Measurements from ENCODE around the gene FAM234B. TPM values are rescaled to one million over a fixed set of nuclear protein-coding genes. Genes with fewer than 3 reads are reported as not detected.

Gene FAM234B
- total and polyA plus RNA-seq, 2 of the 8 experiments (the other 6 are each of a cell fraction or from before 2014, with no cell fraction given), result 12.5 to 29.1 TPM

- no peak for TF ChIP-seq MAX (IDR thresholded peaks at IDR 0.05)
- no peak for TF ChIP-seq FOSL1 (IDR thresholded peaks at IDR 0.05; ENCODE audit: insufficient read depth, low read depth, low read length)
- no peak for TF ChIP-seq JUN (IDR thresholded peaks at IDR 0.05; ENCODE audit: low read depth, low read length)
- no peak for TF ChIP-seq E2F6 (IDR thresholded peaks at IDR 0.05)
Observed at GRCh38 chr12:13075786-13076570, 31.8 kb downstream of the FAM234B start (continued).
